Mammary epithelial cell (primary cell): ENCODE measurements around the gene TOGARAM2.

ENCODE experiments used
- EZH2 ChIP-seq: IDR thresholded peaks from 2 replicates; pipeline ENCODE4 v1.6.1; 2012; ENCODE audit warnings: low read length, inconsistent platforms, borderline replicate concordance
- TF ChIP-seq, protein P1 (sequence below), 2 donors: IDR thresholded peaks in 1 of 2; conservative IDR thresholded peaks in 1 of 2; 2 replicates each; pipeline ENCODE4 v1.5.1; 2011 to 2012; ENCODE audit warnings: inconsistent platforms in 2 of 2, low read length in 2 of 2, mild to moderate bottlenecking in 2 of 2, control low read depth in 1 of 2, low read depth in 1 of 2; ENCODE audit not compliant: insufficient read depth in 1 of 2; ENCODE audit errors: extremely low read depth in 1 of 2

DNA sequence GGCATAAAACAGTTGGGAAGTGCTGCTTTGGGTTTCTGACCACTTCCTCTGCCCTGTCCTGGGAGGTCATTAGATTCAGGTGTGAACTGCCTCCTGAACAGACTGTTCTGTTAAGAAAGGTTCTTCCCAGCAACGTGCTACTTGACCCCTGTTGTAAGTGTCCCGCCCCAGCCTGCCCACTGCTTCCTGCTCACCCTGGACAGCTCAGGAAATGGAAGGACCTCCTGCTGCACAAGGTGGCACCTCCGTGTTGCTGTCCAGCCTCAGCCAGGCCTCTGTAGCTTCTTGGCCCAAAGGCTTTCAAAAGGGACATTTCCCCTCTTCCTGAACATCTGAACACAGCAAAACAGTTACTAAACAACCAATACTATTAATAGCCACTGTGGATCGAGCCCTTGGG is 5.3 kb downstream of the TOGARAM2 start:
- no peak for TF ChIP-seq EZH2
- TF ChIP-seq, protein P1, sequence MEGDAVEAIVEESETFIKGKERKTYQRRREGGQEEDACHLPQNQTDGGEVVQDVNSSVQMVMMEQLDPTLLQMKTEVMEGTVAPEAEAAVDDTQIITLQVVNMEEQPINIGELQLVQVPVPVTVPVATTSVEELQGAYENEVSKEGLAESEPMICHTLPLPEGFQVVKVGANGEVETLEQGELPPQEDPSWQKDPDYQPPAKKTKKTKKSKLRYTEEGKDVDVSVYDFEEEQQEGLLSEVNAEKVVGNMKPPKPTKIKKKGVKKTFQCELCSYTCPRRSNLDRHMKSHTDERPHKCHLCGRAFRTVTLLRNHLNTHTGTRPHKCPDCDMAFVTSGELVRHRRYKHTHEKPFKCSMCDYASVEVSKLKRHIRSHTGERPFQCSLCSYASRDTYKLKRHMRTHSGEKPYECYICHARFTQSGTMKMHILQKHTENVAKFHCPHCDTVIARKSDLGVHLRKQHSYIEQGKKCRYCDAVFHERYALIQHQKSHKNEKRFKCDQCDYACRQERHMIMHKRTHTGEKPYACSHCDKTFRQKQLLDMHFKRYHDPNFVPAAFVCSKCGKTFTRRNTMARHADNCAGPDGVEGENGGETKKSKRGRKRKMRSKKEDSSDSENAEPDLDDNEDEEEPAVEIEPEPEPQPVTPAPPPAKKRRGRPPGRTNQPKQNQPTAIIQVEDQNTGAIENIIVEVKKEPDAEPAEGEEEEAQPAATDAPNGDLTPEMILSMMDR (conservative IDR thresholded peaks at IDR 0.05 in 1 of 2, IDR thresholded peaks at IDR 0.05 in 1 of 2; ENCODE audit: extremely low read depth in 1 of 2, insufficient read depth in 1 of 2, low read depth in 1 of 2, low read length in 2 of 2), result no peak
